HG03571 (cell line): ENCODE results near the gene SLC22A17.

Source experiments
- ATAC-seq: cut with Tn5 transposase; IDR thresholded peaks from one replicate; pipeline ENCODE4 v1.9.1; 2021; ENCODE audit not compliant: unreplicated experiment

SLC22A17 gene

DNA sequence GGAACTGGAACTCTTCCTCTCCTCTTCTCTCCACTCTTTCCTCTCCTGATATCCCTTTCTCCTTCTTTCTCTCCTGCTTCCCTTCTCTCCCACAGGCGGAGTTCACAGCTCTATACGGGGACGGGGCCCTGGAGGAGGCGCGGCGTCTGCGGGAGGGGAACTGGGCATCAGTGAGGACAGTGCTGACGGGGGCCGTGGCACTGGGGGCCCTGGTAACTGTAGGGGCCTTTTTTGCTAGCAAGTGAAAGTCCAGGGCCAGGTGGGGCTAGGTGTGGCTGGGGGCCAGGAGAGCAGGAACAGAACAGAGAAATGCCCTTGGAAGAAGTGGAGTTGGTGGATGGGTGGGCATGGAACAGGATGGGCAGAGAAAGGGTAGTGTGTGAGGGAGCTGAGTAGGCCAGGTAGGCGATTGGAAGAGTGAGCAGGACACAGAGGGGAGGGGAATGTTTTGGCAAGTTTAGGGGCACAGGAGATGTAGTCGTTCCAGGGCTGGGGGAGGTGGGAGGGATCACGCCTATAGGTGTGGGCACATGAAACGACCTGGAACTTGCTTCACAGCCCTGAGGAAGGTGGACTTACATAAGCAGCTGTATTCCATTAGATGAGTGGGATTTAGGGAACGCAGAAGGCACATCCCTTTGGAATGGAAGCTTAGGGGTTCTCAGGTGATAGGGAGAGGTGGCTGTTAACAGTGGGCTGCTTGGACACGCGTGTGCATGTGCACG is 43.8 kb downstream of the SLC22A17 start:
- no peak for ATAC-seq

DNA sequence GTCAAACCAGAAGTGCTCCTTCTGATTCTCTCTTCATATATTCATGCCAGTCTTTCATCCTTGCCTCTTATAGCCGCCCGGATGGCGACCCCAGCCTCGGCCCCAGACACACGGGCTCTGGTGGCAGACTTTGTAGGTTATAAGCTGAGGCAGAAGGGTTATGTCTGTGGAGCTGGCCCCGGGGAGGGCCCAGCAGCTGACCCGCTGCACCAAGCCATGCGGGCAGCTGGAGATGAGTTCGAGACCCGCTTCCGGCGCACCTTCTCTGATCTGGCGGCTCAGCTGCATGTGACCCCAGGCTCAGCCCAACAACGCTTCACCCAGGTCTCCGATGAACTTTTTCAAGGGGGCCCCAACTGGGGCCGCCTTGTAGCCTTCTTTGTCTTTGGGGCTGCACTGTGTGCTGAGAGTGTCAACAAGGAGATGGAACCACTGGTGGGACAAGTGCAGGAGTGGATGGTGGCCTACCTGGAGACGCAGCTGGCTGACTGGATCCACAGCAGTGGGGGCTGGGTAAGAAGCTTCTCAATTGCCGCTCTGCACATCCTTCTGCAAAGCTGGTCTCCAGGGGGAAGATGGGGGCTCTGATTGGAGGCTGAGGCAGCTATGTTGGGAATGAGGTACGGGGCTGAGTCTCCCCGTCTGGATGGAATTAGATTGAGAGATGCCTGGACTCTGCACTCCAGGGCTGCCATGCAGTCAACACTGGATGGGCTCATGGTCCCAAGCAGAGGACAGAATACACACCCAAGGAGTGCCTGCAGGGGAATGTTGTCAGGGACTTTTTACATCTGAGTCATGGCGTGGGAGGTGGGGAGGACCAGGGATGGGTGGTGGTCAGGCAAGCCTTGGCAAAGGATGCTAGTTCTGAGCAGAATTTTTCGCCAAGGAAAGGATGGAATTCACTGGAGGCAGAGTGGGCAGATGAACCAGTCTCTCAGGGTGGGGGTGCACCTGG is 44.7 kb downstream of the SLC22A17 start:
- ATAC-seq: no peak

GRCh38 chr14:23307146-23307530 is 45.5 kb downstream of the SLC22A17 start:
- ATAC-seq: no peak

GRCh38 chr14:23306412-23307145 is 46.1 kb downstream of the SLC22A17 start, which contains the start of gene BCL2L2:
TSS of gene BCL2L2 (plus strand) at chr14:23306833. CDS start at chr14:23307768, 935 bp downstream.
- ATAC-seq: no peak

- ATAC-seq: peak; percentile 42
Measured at GRCh38 chr14:23302290-23303225, 50.1 kb downstream of the SLC22A17 start, which contains the start of gene PPP1R3E. TSS of gene PPP1R3E (minus strand) at chr14:23302859. CDS start at chr14:23302576, 283 bp downstream.

- ATAC-seq: peak; percentile 12
Measured at GRCh38 chr14:23301969-23302289, 50.8 kb downstream of the SLC22A17 start.

GRCh38 chr14:23301288-23301968 is 51.3 kb downstream of the SLC22A17 start:
- ATAC-seq: peak; percentile 68

GRCh38 chr14:23300687-23301223 is 51.9 kb downstream of the SLC22A17 start:
- ATAC-seq: no peak

DNA sequence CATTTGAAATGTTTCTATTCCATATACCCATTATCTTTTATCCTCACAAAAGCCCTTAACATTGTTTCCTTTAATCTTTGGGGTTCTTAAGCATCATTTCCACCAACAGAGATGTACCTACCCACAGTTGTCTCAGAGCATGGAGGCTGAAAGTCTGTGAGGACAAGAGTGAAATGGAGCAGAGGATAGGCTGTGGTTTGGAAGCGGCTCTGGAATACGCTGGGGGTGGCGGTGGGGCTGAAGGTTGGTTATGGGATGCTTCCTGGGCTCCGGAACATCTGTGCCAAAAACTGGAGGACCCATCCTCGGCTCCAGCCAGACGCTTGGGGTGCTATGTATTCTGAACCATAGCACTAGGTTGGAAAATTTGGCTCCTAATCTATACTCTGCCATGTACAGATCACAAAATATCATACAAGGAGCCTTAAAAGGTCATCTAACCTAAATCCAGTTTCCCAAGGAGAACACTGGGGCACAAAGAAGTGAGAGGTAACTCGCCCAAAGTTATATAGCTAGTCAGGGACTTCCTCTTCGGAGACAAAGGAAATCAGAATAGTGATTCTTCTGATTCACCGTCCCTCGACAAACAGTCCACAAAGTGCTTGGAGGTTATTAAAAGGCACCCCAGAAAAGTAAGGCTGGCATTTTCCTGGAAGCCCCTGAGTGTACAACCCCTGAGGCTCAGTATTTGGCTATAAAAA is 52.6 kb downstream of the SLC22A17 start:
- ATAC-seq: no peak

GRCh38 chr14:23299211-23299957 is 53.3 kb downstream of the SLC22A17 start:
- no peak for ATAC-seq

DNA sequence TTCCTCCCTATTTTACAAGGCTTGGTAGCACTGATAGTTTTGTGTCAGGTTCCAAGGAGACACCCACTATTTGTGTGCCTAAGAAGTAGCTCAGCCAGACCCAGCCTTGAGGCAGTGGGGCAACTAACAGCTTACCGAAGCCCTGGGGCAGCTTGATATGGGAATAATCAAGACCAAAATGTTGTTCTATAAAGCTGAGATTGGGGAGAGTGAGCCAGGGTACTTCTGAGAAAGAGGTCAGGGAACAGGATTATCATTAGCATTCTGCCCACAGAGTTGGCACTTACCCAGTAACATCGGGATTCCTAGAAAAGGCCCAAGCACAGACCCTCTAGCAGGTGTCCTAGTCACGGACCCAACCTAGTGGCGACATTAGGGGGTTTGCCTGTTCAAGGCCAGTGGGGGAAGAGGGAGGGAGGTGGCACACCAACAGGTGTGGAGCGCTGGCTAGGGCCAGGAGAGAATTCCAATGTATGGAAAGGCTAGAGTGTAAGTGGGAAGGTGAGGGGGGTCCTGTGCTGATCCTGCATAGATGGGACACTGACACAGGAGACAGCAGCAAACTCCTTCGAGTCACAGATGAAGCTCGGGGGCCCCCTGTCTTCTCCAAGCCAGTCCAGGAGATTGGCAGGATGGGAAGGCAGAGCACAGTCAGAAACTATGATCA is 54.9 kb downstream of the SLC22A17 start:
- ATAC-seq: no peak

GRCh38 chr14:23297096-23297495 is 55.6 kb downstream of the SLC22A17 start:
- no peak for ATAC-seq
